GM12878 (cell line): ENCODE data around the gene SMIM14. TPM values are rescaled to one million over a fixed set of nuclear protein-coding genes. Genes with fewer than 3 reads are reported as not detected.
"Not testable (repeated sequence)": the region's sequence is repeated elsewhere in the genome, so short reads cannot be mapped to it uniquely, and the experiment has no call there.

Source experiments
- ATAC-seq: fragments of 200-7000 bp; cut with Tn5 transposase; 3 replicates; pipeline ENCODE4 v1.9.1; 2020; ENCODE audit warnings: mild to moderate bottlenecking, moderate library complexity
- BruUV-seq: library from RNA; stranded (reverse); fragments of 400-500 nt; replicated peaks from 2 replicates; lab custom pipeline; 2021; lab: Mats Ljungman, UMichigan
- CTCF ChIA-PET: fragments of 300-600 bp; sonication (Branson Sonifier 250); formaldehyde crosslinking; extraction: SDS; loops from one replicate; lab custom pipeline; 2021; ENCODE audit warnings: inconsistent platforms; lab: Yijun Ruan, JAX
- POLR2A ChIA-PET: fragments of 350-600 bp; formaldehyde crosslinking; extraction: SDS; loops from one replicate; lab custom pipeline; 2021; ENCODE audit warnings: inconsistent platforms; lab: Charles Lee
- RAD21 ChIA-PET: fragments of 300-600 bp; sonication (Branson Sonifier 250); formaldehyde crosslinking; loops from one replicate; lab custom pipeline; 2023; ENCODE audit warnings: antibody characterized with exemption; ENCODE audit not compliant: unreplicated experiment; lab: Charles Lee
- SMC1A ChIA-PET: fragments of 300-600 bp; sonication (Branson Sonifier 250); formaldehyde crosslinking; loops from one replicate; lab custom pipeline; 2023; ENCODE audit not compliant: unreplicated experiment, uncharacterized antibody; lab: Charles Lee
- DNase-seq: peaks from one replicate; pipeline ENCODE4 v3.0.0-alpha.2; 2011; ENCODE audit warnings: low read depth, low spot score
- FAIRE-seq: peaks from 3 replicates; lab custom pipeline; 2011; peaks lifted over from hg19 to GRCh38; lab: Jason Lieb, UNC
- H2AFZ ChIP-seq: 2 replicates; pipeline ENCODE4 v1.6.0; 2011; ENCODE audit warnings: low read depth, low read length, control low read depth; ENCODE audit not compliant: control insufficient read depth
- H3K27ac ChIP-seq: 2 replicates; pipeline ENCODE4 v1.5.1; 2011; ENCODE audit warnings: control low read depth; ENCODE audit not compliant: control insufficient read depth, insufficient read depth
- H3K27me3 ChIP-seq, 2 experiments: replicated peaks in 1 of 2; 2 replicates each; pipeline versions ENCODE4 v1.6.0 to v1.6.1; 2011; ENCODE audit warnings: low read length in 1 of 2; ENCODE audit not compliant: control insufficient read depth in 2 of 2, insufficient read depth in 2 of 2
- H3K36me3 ChIP-seq, 2 experiments: 2 replicates each; pipeline ENCODE4 v1.5.1; 2011; ENCODE audit warnings: low read length in 1 of 2; ENCODE audit not compliant: control insufficient read depth in 2 of 2, insufficient read depth in 2 of 2
- H3K4me1 ChIP-seq: 2 replicates; pipeline ENCODE4 v1.6.1; 2011; ENCODE audit warnings: mild to moderate bottlenecking, low read length, moderate library complexity, mixed read lengths; ENCODE audit not compliant: control insufficient read depth, insufficient read depth
- H3K4me2 ChIP-seq: 2 replicates; pipeline ENCODE4 v1.6.0; 2011; ENCODE audit warnings: control low read depth; ENCODE audit not compliant: control insufficient read depth, insufficient read depth
- H3K4me3 ChIP-seq: fragments of 200-600 bp; sonication (generic); 2 replicates; pipeline ENCODE4 v1.5.1; 2016
- H3K79me2 ChIP-seq: 2 replicates; pipeline ENCODE4 v1.6.0; 2011; ENCODE audit warnings: low read length; ENCODE audit not compliant: control insufficient read depth, insufficient read depth
- H3K9ac ChIP-seq: 2 replicates; pipeline ENCODE4 v1.8.0; 2011; ENCODE audit warnings: low read length, control low read depth, mixed read lengths; ENCODE audit not compliant: control insufficient read depth, insufficient read depth
- H3K9me3 ChIP-seq: replicated peaks from 3 replicates; pipeline ENCODE4 v1.5.1; 2011; ENCODE audit warnings: mild to moderate bottlenecking, low read length; ENCODE audit not compliant: control insufficient read depth, insufficient read depth
- H4K20me1 ChIP-seq: 2 replicates; pipeline ENCODE4 v1.6.0; 2011; ENCODE audit not compliant: control insufficient read depth, insufficient read depth
- ESRRA ChIP-seq: IDR thresholded peaks from 2 replicates; pipeline ENCODE4 v1.6.1; 2012; ENCODE audit warnings: mild to moderate bottlenecking, low read length, improper control_type of control experiment
- IKZF1 ChIP-seq: fragments of 450-650 bp; conservative IDR thresholded peaks from 2 replicates; pipeline ENCODE4 v1.6.1; 2017; ENCODE audit warnings: antibody characterized with exemption, mild to moderate bottlenecking
- KDM1A ChIP-seq: fragments of 200-600 bp; sonication (generic); IDR thresholded peaks from 2 replicates; pipeline ENCODE4 v1.6.1; 2016; ENCODE audit warnings: borderline replicate concordance
- MAX ChIP-seq: IDR thresholded peaks from 2 replicates; pipeline ENCODE4 v1.6.1; 2012; ENCODE audit warnings: low read depth, low read length, improper control_type of control experiment
- MEF2B ChIP-seq: fragments of 450-650 bp; IDR thresholded peaks from 2 replicates; pipeline ENCODE4 v1.6.1; 2018; ENCODE audit warnings: mild to moderate bottlenecking, moderate library complexity; ENCODE audit not compliant: partially characterized antibody, poor library complexity, severe bottlenecking
- NKRF ChIP-seq: fragments of 450-650 bp; conservative IDR thresholded peaks from 2 replicates; pipeline ENCODE4 v1.6.1; 2017; ENCODE audit warnings: mild to moderate bottlenecking, moderate library complexity
- NRF1 ChIP-seq: conservative IDR thresholded peaks from 2 replicates; pipeline ENCODE4 v1.6.1; 2011; ENCODE audit warnings: mild to moderate bottlenecking, low read depth, low read length, improper control_type of control experiment
- RUNX3 ChIP-seq: IDR thresholded peaks from 2 replicates; pipeline ENCODE4 v1.6.1; 2012; ENCODE audit warnings: low read length, inconsistent platforms
- SMC3 ChIP-seq: IDR thresholded peaks from 2 replicates; pipeline ENCODE4 v1.6.1; 2011; ENCODE audit warnings: low read length, improper control_type of control experiment, borderline replicate concordance
- ZNF24 ChIP-seq: fragments of 450-650 bp; IDR thresholded peaks from 2 replicates; pipeline ENCODE4 v1.6.1; 2017; ENCODE audit warnings: antibody characterized with exemption, mild to moderate bottlenecking
- WGBS: methylation state at CpG from one replicate; pipeline ENCODE4 v1.1.6; 2016; ENCODE audit warnings: low lambda C conversion rate; ENCODE audit not compliant: insufficient replicate concordance, insufficient coverage; ENCODE audit errors: missing lambda C conversion rate; 5-methylcytosine and 5-hydroxymethylcytosine counted together
- in situ Hi-C: fragments of 300-500 bp; cut with MboI; formaldehyde crosslinking; loops from 9 replicates; pipeline ENCODE4 v1.14.3; 2018; ENCODE audit warnings: mixed read lengths
- intact Hi-C: fragments of 100-400 bp; cut with micrococcal nuclease; formaldehyde crosslinking; loops from one replicate; pipeline ENCODE4 v1.14.2; 2022; ENCODE audit not compliant: unreplicated experiment
- polyA plus RNA-seq, 11 experiments: library from polyadenylated mRNA; depleted of rRNA in 4 of 11; unstranded in 6 of 11; stranded (reverse) in 5 of 11; fragments of >200 nt; fragmentation: Nextera tagmentation in 4 of 11; fragmentation: Illumina TruSeq in 1 of 11; extraction: Ambion mirVana in 4 of 11; extraction: Trizol in 1 of 11; gene quantifications; 1 replicate in 1 of 11; 2 replicates in 10 of 11; pipeline versions ENCODE4 v1.2.1 to v1.2.3, GENCODE V29; 2011 to 2016; ENCODE audit warnings: inconsistent platforms in 2 of 11, missing spikeins in 2 of 11, low read depth in 1 of 11
- total RNA-seq, 4 experiments: library from RNA; depleted of rRNA in 3 of 4; stranded (reverse); fragments of >200 nt in 3 of 4; fragmentation: Illumina TruSeq in 1 of 4; extraction: Trizol in 1 of 4; gene quantifications; 2 replicates each; pipeline versions ENCODE4 v1.2.1 to v1.2.3, GENCODE V29; 2013 to 2021
- TF ChIP-seq, protein P1 (sequence below): fragments of 450-650 bp; IDR thresholded peaks from 2 replicates; pipeline ENCODE4 v1.6.1; 2017; ENCODE audit warnings: mild to moderate bottlenecking, moderate library complexity

Gene SMIM14
- total and polyA plus RNA-seq, 10 of the 15 experiments (the other 5 are each of a cell fraction or from before 2014, with no cell fraction given) = 125 to 671 (median 188) TPM

DNA sequence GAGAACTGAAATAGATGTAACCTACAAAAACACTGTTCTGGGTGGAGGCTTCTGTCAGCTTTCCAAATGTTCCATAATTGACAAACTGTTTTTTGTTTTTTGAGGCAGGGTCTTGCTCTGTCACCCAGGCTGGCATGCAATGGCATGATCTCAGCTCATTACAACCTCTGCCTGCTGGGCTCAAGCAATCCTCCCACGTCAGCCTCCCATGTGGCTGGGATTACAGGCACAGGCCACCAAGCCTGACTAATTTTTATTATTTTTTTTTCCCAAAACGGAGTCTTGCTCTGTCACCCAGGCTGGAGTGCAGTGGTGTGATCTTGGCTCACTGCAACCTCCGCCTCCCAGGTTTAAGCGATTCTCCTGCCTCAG is 136.0 kb downstream of the SMIM14 start:
- WGBS = 97% methylated on average over 4 of the region's 4 CpGs

GRCh38 chr4:39502019-39502663 is 136.5 kb downstream of the SMIM14 start:
- H3K9me3 ChIP-seq = no peaks in the 10 kb centered on the region
- peaks cover 0 to 18% of the 10 kb centered on the region in 2 experiments for H3K36me3 ChIP-seq
- intact Hi-C loops = no loop called here
- no peaks in the 10 kb centered on the region for H4K20me1 ChIP-seq
- no peaks in the 10 kb centered on the region for H3K27me3 ChIP-seq
- H3K4me3 ChIP-seq = no peak overlapping the region
- DNase-seq = no peak
- H3K27ac ChIP-seq = no peak overlapping the region
- H3K4me1 ChIP-seq = no peaks in the 10 kb centered on the region
- ChIA-PET SMC1A (no interaction called here), POLR2A (interaction anchor here (0.6 kb wide), 1 partner anchor 254 kb away, joined by 3 read pairs; no protein-coding TSS in a partner anchor), RAD21 (no interaction called here), CTCF (no interaction called here)
- no peak for ATAC-seq
- H3K9ac ChIP-seq = no peak overlapping the region
- H3K4me2 ChIP-seq = no peak overlapping the region
- no TSS peak for BruUV-seq
- no peak for FAIRE-seq
- in situ Hi-C loops = no loop called here
- no peaks in the 10 kb centered on the region for H3K79me2 ChIP-seq
- H2AFZ ChIP-seq = no peak overlapping the region
- TF ChIP-seq MEF2B (no peak), MAX (no peak), NKRF (no peak), RUNX3 (no peak), SMC3 (no peak), NRF1 (no peak), IKZF1 (no peak), ZNF24 (no peak), ESRRA (no peak), KDM1A (no peak)
- TF ChIP-seq, protein P1, sequence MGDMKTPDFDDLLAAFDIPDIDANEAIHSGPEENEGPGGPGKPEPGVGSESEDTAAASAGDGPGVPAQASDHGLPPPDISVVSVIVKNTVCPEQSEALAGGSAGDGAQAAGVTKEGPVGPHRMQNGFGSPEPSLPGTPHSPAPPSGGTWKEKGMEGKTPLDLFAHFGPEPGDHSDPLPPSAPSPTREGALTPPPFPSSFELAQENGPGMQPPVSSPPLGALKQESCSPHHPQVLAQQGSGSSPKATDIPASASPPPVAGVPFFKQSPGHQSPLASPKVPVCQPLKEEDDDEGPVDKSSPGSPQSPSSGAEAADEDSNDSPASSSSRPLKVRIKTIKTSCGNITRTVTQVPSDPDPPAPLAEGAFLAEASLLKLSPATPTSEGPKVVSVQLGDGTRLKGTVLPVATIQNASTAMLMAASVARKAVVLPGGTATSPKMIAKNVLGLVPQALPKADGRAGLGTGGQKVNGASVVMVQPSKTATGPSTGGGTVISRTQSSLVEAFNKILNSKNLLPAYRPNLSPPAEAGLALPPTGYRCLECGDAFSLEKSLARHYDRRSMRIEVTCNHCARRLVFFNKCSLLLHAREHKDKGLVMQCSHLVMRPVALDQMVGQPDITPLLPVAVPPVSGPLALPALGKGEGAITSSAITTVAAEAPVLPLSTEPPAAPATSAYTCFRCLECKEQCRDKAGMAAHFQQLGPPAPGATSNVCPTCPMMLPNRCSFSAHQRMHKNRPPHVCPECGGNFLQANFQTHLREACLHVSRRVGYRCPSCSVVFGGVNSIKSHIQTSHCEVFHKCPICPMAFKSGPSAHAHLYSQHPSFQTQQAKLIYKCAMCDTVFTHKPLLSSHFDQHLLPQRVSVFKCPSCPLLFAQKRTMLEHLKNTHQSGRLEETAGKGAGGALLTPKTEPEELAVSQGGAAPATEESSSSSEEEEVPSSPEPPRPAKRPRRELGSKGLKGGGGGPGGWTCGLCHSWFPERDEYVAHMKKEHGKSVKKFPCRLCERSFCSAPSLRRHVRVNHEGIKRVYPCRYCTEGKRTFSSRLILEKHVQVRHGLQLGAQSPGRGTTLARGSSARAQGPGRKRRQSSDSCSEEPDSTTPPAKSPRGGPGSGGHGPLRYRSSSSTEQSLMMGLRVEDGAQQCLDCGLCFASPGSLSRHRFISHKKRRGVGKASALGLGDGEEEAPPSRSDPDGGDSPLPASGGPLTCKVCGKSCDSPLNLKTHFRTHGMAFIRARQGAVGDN = no peak

More for the DNA sequence above, 136.0 kb downstream of the SMIM14 start:
- H3K4me1 ChIP-seq, H3K4me3 ChIP-seq, in situ Hi-C loops, DNase-seq, H4K20me1 ChIP-seq, CTCF ChIA-PET, RAD21 ChIA-PET, H3K9me3 ChIP-seq, H3K9ac ChIP-seq, SMC1A ChIA-PET, H3K4me2 ChIP-seq, H2AFZ ChIP-seq, H3K27ac ChIP-seq, intact Hi-C loops, H3K27me3 ChIP-seq, FAIRE-seq, ATAC-seq, BruUV-seq, H3K79me2 ChIP-seq: not testable (repeated sequence)
- peaks cover 2 to 24% of the 10 kb centered on the region in 2 experiments for H3K36me3 ChIP-seq
- POLR2A ChIA-PET = interaction anchor here (0.6 kb wide), 1 partner anchor 254 kb away, joined by 3 read pairs; no protein-coding TSS in a partner anchor
